ENCODE results near the gene HSD3B1. TPM values are rescaled to one million over a fixed set of nuclear protein-coding genes. Genes with fewer than 3 reads are reported as not detected.
"Not testable (repeated sequence)": the region's sequence is repeated elsewhere in the genome, so short reads cannot be mapped to it uniquely, and the experiment has no call there.

HSD3B1 gene
- total RNA-seq, 3 donors from 2014 or later, result not detected

DNA sequence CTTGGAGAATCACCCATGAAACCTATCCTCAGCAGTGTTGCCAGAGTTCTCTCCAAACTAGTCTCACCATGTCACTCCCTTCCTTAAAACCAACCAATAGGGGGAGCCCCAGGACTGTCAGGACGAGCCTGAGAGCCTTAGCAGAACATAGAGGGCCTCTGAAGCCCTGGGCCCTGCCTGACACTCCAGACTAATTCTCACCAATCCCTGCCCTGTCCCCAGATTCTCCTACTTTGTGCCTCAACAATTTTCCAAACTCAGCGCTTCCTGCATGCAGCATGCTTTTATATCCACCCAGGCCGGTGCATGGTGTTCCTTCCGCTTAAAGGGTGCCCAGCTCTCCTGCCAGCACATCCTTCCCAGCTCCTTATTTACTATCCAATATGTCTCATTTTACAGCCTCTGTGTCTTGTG, 42.7 kb downstream of the HSD3B1 start:
- no peaks in the 10 kb centered on the region for H3K4me1 ChIP-seq
- H3K27ac ChIP-seq, result no peak overlapping the region
- no peak overlapping the region for H3K4me3 ChIP-seq
- no peak for DNase-seq (ENCODE audit: low spot score in 2 of 2)
- TF ChIP-seq POLR2AphosphoS5 (IDR thresholded peaks at IDR 0.05) (no peak), CTCF (IDR thresholded peaks at IDR 0.05) (peak in 2 of 3 donors; percentile 18 to 19)
- H3K36me3 ChIP-seq, result no peaks in the 10 kb centered on the region
- no peaks in the 10 kb centered on the region for H3K27me3 ChIP-seq
- intact Hi-C loops (cut with DNase I; ENCODE audit: low total_unique reads), result no loop called here
- H3K9me3 ChIP-seq, result no peaks in the 10 kb centered on the region

GRCh38 chr1:119550381-119550780, 43.4 kb downstream of the HSD3B1 start:
- no peak for DNase-seq (ENCODE audit: low spot score in 2 of 2)
- Histone ChIP-seq H3K27ac (no peak overlapping the region), H3K36me3 (no peaks in the 10 kb centered on the region), H3K4me1 (no peaks in the 10 kb centered on the region), H3K4me3 (no peak overlapping the region), H3K27me3 (no peaks in the 10 kb centered on the region), H3K9me3 (no peaks in the 10 kb centered on the region)
- intact Hi-C loops (cut with DNase I; ENCODE audit: low total_unique reads), result no loop called here
- no peak for TF ChIP-seq CTCF (IDR thresholded peaks at IDR 0.05)
- no peak for TF ChIP-seq POLR2A (IDR thresholded peaks at IDR 0.05)
- TF ChIP-seq POLR2AphosphoS5 (IDR thresholded peaks at IDR 0.05), result no peak

DNA sequence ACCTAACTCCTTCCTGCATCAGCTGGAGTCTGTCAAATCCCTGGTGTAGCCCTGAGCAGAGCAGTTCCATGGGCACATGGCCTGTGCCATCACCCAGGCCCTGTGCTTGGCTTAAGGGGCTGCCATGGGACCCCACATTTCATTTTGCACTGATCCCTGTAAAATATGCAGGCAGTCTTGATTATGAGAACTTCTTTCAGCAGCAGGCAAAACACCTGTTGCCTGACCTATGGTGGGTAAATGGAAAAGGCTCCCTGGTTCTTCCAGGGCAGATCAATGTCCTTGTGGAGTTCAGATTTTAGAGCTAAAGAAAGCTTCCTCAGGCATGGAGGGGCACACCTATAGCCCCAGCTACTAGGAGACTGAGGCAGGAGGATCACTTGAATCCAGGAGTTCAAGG, 44.2 kb downstream of the HSD3B1 start:
- H3K4me1 ChIP-seq, result no peaks in the 10 kb centered on the region
- intact Hi-C loops (cut with DNase I; ENCODE audit: low total_unique reads), result no loop called here
- no peak for DNase-seq (ENCODE audit: low spot score in 2 of 2)
- no peaks in the 10 kb centered on the region for H3K27me3 ChIP-seq
- H3K36me3 ChIP-seq, result no peaks in the 10 kb centered on the region
- H3K9me3 ChIP-seq, result no peaks in the 10 kb centered on the region
- no peak overlapping the region for H3K27ac ChIP-seq
- no peak overlapping the region for H3K4me3 ChIP-seq
- TF ChIP-seq POLR2A (IDR thresholded peaks at IDR 0.05) (no peak), POLR2AphosphoS5 (IDR thresholded peaks at IDR 0.05) (no peak), CTCF (IDR thresholded peaks at IDR 0.05) (no peak)

- H3K27me3 ChIP-seq; H3K9me3 ChIP-seq; H3K4me3 ChIP-seq; DNase-seq (ENCODE audit: low spot score in 2 of 2); H3K27ac ChIP-seq; H3K4me1 ChIP-seq; intact Hi-C loops (cut with DNase I; ENCODE audit: low total_unique reads); H3K36me3 ChIP-seq: not testable (repeated sequence)
Observed at GRCh38 chr1:119552656-119553055, 45.6 kb downstream of the HSD3B1 start.

- intact Hi-C loops (cut with DNase I; ENCODE audit: low total_unique reads), result loop anchor here (1.0 kb wide), 1 partner anchor 14 kb away; no protein-coding TSS in a partner anchor
- H3K4me3 ChIP-seq; DNase-seq (ENCODE audit: low spot score in 2 of 2); H3K4me1 ChIP-seq; H3K36me3 ChIP-seq; H3K27me3 ChIP-seq; H3K9me3 ChIP-seq; H3K27ac ChIP-seq: not testable (repeated sequence)
Observed at GRCh38 chr1:119553302-119554071, 46.5 kb downstream of the HSD3B1 start.

DNA sequence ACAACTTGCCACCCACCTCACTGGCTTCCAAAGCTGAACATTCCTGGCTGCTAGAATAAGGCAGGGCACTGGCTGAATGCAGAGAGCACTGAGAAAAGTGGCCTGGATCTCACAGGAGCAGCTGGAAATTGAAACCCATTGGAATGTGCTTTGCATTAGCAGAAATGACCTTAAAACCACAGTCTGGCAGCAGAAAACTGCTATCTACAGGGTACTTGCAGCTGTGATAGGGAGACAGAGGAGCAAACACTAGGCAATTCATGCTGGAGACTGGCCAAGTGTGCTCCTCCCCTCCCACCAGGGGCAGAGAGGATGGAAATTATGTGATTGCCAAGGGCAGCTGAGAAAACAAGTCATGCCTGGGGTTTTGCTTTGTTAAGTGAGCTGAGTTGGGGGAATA, 47.2 kb downstream of the HSD3B1 start:
- H3K4me1 ChIP-seq, result no peaks in the 10 kb centered on the region
- H3K9me3 ChIP-seq, result no peaks in the 10 kb centered on the region
- TF ChIP-seq CTCF (IDR thresholded peaks at IDR 0.05) (no peak), POLR2A (IDR thresholded peaks at IDR 0.05) (no peak), POLR2AphosphoS5 (IDR thresholded peaks at IDR 0.05) (no peak)
- no peak overlapping the region for H3K4me3 ChIP-seq
- no peaks in the 10 kb centered on the region for H3K27me3 ChIP-seq
- no peak overlapping the region for H3K27ac ChIP-seq
- intact Hi-C loops (cut with DNase I; ENCODE audit: low total_unique reads), result loop anchor here (1.0 kb wide), 1 partner anchor 15 kb away; no protein-coding TSS in a partner anchor
- DNase-seq (ENCODE audit: low spot score in 2 of 2), result no peak
- no peaks in the 10 kb centered on the region for H3K36me3 ChIP-seq

Measured in breast epithelium (tissue), 4 donors.